Muscle layer of colon (tissue), 2 donors: ENCODE measurements around the gene SLC25A25.
A peak's percentile ranks its signal among the peaks of the same experiment; 100 is the strongest.

Experiments used
- H3K27ac ChIP-seq: one replicate; pipeline ENCODE4 v1.7.0; 2013; ENCODE audit warnings: low read depth, mild to moderate bottlenecking, low read length, moderate library complexity
- H3K27me3 ChIP-seq, 2 donors: one replicate each; pipeline ENCODE4 v1.7.0; 2013; ENCODE audit warnings: low read length in 2 of 2, mild to moderate bottlenecking in 2 of 2; ENCODE audit not compliant: insufficient read depth in 2 of 2, control insufficient read depth in 1 of 2
- H3K36me3 ChIP-seq: one replicate; pipeline ENCODE4 v1.7.0; 2013; ENCODE audit warnings: mild to moderate bottlenecking, low read length; ENCODE audit not compliant: insufficient read depth
- H3K4me1 ChIP-seq: one replicate; pipeline ENCODE4 v1.7.0; 2013; ENCODE audit warnings: mild to moderate bottlenecking, low read length; ENCODE audit not compliant: insufficient read depth
- H3K4me3 ChIP-seq, 2 donors: one replicate each; pipeline ENCODE4 v1.7.0; 2013; ENCODE audit warnings: low read length in 2 of 2, low read depth in 1 of 2, mild to moderate bottlenecking in 1 of 2, moderate library complexity in 1 of 2
- H3K9ac ChIP-seq: one replicate; pipeline ENCODE4 v1.7.0; 2013; ENCODE audit warnings: low read length
- H3K9me3 ChIP-seq: one replicate; pipeline ENCODE4 v1.7.0; 2013; ENCODE audit warnings: mild to moderate bottlenecking, low read length
- donor health status: abdominal sarcoma.
- donor health status: Adenocarcinoma of cecum.

Gene SLC25A25

DNA sequence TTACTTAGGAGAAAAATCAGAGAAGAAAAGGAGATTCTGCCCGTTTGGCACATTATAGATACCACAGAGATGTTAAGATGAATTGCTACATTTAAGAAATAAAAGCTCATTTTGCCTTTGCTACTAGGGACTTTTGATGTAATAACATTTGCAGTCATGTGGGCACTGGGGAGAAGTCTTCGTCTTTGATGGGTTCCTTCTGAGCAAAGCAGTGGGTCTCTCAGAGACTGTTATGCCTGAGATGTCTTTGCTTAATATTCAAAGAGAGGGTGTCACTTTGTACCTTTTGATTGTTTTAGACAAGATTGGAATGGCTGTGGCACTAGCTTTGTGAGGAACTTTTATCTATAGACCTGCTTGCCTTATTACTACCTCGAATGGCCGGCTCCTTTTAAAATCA, 25.0 kb downstream of the SLC25A25 start:
- Histone ChIP-seq H3K9ac (no peak overlapping the region), H3K36me3 (no peaks in the 10 kb centered on the region), H3K4me1 (peaks cover 53% of the 10 kb centered on the region), H3K4me3 (no peak overlapping the region), H3K27ac (peak overlapping the region; percentile 95), H3K27me3 (no peaks in the 10 kb centered on the region), H3K9me3 (no peaks in the 10 kb centered on the region)

DNA sequence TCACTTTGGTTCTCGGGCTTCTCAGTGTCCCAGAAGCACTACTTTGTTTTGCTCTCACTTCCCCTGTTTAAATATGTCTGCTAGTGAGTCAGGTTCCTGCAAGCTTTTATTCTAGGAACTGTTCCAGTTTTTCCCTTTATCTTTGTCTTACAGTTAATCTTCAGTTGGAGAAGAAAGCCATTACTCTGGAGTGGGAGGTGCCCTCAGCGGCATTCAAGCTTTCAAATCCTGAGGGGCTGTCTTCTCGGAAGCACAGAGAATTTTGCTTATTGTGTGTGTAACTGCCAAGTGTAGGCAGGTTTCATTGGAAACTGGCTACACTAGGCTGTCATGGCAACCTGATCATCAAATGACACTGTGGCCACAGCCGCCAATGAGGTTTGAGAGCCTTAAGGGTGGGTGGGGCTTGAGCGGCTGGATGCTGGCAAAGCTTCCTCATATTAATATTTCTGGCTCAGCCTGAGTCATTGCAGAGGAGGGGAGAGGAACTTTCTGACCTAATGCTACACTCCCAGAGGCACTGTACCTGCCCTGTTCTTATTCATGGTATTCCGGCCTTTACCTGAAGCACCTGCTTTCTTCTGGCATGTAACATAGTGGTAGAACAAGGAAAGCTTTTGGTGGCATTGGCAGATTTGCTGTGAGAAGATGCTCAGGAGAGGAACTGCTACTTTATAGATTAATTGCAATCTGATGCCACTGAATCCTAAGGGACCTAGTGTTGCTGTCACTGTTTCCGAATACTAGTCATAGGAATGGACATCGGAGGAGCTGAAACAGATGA, 26.3 kb downstream of the SLC25A25 start:
- H3K27ac ChIP-seq = peak overlapping the region; percentile 95
- H3K9me3 ChIP-seq = no peaks in the 10 kb centered on the region
- H3K36me3 ChIP-seq = no peaks in the 10 kb centered on the region
- H3K4me3 ChIP-seq = peak overlapping the region in 1 of 2 donors; percentile 3
- H3K27me3 ChIP-seq = no peaks in the 10 kb centered on the region
- peaks cover 62% of the 10 kb centered on the region for H3K4me1 ChIP-seq
- H3K9ac ChIP-seq = peak overlapping the region; percentile 49

DNA sequence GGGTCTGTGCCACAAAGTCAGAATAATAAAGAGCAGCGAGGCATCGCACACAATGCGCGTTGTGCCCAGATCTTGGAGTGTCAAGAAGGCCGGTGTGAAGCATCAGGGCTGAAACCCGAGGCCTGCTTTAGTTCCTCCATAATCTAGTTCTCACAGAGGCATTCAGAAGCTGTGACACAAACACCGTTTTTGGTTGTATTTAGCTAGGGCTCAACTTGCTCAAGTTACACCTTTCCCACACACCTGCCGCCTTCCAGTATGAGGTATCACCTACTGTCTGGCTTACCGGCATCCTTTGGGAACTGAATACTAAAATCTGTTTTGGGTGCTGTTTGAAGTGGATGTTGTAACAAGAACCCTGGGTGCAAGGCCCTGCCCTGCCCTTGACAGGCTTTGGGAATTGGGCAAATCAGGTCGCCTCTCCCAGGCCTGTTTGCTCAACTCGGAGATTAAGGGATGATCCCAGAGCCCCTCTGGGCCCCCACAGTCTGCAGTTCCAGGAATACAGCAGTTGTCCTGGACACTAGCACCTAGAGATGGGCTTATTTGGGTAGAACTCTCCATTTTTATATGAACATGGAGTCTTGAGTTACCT, 27.0 kb downstream of the SLC25A25 start:
- no peaks in the 10 kb centered on the region for H3K9me3 ChIP-seq
- H3K9ac ChIP-seq = peak overlapping the region; percentile 49
- H3K27ac ChIP-seq = peak overlapping the region; percentile 95
- no peaks in the 10 kb centered on the region for H3K36me3 ChIP-seq
- no peaks in the 10 kb centered on the region for H3K27me3 ChIP-seq
- peaks cover 69% of the 10 kb centered on the region for H3K4me1 ChIP-seq
- no peak overlapping the region for H3K4me3 ChIP-seq

DNA sequence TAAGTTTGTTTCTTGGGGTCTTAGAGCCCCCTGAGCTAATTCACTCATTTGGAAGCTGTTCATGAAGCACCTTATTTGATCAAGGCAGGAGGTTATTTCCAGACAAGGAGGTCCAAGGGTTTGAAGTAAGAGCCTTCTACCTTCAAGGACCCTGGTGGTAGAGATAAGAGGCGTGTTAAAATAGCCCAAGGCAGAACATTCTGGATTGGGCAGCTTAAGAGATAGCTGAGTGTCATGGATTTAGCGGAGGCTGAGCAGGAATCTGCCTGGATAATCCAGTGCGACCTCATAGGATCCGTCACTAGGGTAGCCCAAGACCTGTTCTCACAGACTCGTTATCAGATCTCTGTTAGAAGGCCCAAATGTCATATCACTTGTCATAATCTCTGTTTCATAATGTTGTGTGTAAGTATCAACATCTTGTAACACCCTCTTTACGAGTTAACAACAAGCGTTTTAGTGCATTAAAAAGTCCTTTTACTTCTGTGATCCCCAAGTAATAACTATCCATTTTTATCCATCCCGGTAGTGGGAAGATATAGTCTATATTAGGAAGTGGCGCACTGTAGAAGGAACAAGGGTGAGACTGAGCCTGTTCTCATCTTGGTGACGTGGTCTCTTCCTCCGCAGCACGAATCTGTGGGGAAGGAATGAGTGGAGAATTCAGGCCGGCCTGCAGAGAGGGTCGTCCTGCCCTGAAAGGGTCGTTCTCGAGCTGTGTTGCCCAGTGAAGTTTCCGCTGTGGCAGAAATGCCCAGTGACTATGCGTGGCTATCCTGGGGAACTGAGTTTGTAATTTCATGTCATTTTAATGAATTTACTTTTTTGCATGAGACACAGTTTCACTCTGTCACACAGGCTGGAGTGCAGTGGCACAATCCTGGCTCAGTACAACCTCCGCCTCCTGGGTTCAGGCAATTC, 28.8 kb downstream of the SLC25A25 start:
- Histone ChIP-seq H3K27ac (peak overlapping the region; percentile 49), H3K9ac (peak overlapping the region; percentile 70), H3K4me1 (peaks cover 68% of the 10 kb centered on the region)

DNA sequence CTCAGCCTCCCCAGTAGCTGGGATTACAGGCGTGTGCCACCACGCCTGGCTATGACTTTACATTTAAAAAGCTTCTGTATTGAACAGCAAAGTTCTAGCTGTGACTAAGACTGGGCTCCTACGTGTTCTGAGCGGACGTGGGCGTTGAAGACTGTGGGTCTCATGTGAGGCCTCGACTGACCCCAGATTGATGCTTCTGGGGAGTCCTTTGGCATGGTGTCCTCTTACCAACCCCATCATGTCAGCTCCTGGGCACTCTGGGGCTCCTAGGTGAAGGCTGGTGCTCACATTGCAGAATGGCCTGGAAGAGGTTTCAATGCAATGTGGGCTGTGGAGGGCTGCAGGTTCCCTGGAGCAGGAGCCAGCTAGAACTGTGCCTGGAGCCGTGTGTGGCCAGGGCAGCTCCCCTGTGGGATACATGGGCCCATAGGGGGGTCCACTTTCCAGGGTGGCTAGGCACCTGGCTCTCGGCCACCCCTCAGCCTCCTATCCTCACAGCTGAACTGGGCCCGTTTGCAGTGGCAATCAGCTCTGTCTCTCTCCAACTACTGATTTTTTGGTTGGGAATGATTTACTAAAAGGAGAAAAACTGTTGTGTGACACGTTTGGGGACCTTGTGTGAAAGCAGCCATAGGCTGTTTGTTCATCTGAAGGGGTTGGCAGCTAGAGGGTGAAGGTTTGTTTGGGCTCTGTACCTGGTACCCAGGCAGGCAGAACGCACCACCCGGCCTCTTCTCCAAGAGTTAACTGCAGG, 29.7 kb downstream of the SLC25A25 start:
- Histone ChIP-seq H3K27ac (peak overlapping the region; percentile 49), H3K36me3 (peaks cover 20% of the 10 kb centered on the region), H3K4me1 (peaks cover 60% of the 10 kb centered on the region), H3K9ac (peak overlapping the region; percentile 70), H3K4me3 (peak overlapping the region in 1 of 2 donors; percentile 55), H3K9me3 (no peaks in the 10 kb centered on the region), H3K27me3 (no peaks in the 10 kb centered on the region)

More for the DNA sequence above, 28.8 kb downstream of the SLC25A25 start:
- no peak overlapping the region for H3K4me3 ChIP-seq
- H3K9me3 ChIP-seq = no peaks in the 10 kb centered on the region
- H3K27me3 ChIP-seq = no peaks in the 10 kb centered on the region
- peaks cover 12% of the 10 kb centered on the region for H3K36me3 ChIP-seq

DNA sequence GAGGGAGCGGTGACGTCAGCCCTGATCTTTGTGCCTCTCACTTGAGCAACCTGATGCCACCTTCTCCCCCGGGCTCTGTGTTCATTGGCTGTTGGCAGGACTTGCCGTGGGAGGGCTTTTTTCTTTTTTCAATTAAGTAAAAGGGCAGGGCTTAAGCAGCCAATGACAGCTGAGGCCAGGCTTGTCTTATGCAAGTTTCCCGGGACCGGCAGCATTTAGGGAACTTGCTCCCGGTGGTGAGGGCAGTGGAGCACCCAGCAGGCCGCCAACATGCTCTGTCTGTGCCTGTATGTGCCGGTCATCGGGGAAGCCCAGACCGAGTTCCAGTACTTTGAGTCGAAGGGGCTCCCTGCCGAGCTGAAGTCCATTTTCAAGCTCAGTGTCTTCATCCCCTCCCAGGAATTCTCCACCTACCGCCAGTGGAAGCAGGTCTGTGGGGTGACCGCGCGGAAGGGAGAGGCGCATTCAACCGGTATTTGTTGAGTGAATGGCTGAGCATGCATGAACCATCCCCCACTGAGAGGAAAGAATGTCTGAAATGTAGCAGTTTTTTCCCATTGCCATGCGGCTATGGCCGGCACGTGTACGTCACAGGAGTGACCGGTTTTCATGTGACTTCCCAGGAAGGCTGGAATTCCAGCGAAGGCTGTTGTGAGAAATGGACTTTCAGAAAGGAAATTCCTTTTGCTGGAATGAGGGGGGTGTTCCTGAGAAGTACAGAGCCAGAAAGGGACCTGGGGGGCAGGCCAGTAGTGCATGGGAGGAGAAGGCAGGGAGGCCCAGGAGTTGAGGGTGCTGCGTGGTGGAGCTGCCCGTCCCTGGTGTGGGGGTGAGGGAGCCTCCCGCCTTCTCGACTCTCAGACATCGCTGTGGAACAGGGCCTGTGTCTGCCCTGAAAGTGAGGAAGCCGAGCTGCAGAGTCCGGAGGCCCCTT, 30.5 kb downstream of the SLC25A25 start:
- Histone ChIP-seq H3K4me1 (peaks cover 51% of the 10 kb centered on the region), H3K9ac (peak overlapping the region; percentile 70), H3K27me3 (no peaks in the 10 kb centered on the region), H3K36me3 (peaks cover 29% of the 10 kb centered on the region), H3K9me3 (no peaks in the 10 kb centered on the region), H3K27ac (peak overlapping the region; percentile 49), H3K4me3 (peak overlapping the region; percentile 29 to 55)

DNA sequence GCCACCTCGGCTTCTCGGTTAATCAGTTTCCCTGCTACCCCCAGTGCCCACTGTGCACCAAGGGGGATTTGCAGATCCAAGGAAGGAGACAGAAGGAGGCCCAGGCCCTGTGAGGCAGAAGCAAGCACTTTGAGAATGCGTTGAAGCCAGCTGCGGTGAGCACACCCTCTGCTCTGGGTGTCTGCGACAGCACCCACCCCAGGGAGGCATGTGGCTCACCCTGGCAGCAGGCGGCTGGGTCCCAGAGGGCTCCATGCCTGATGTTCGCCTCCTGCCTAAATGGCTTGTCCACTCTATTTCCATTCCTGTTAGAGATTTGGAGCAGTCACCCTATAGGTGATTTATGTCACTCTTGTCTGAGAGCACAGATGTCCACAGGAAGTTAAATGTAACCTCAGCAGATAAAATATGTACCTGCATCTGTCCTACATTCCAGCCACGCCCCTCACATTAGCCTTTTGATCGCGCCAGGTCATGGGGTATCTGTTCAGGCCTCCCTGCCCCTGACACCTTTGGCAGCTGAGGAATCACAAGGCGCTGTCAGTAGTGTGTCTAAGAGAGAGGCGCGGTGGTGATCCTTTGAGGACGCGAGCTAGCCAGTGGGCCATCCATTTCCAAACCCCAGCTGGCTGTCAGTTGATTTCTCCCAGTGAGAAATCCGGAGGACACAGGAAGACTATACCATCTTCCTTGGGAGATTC, 31.3 kb downstream of the SLC25A25 start:
- H3K36me3 ChIP-seq = peaks cover 37% of the 10 kb centered on the region
- peak overlapping the region; percentile 49 for H3K27ac ChIP-seq
- H3K4me3 ChIP-seq = peak overlapping the region; percentile 29 to 55
- no peaks in the 10 kb centered on the region for H3K9me3 ChIP-seq
- peak overlapping the region; percentile 52 for H3K9ac ChIP-seq
- H3K27me3 ChIP-seq = no peaks in the 10 kb centered on the region
- peaks cover 45% of the 10 kb centered on the region for H3K4me1 ChIP-seq

DNA sequence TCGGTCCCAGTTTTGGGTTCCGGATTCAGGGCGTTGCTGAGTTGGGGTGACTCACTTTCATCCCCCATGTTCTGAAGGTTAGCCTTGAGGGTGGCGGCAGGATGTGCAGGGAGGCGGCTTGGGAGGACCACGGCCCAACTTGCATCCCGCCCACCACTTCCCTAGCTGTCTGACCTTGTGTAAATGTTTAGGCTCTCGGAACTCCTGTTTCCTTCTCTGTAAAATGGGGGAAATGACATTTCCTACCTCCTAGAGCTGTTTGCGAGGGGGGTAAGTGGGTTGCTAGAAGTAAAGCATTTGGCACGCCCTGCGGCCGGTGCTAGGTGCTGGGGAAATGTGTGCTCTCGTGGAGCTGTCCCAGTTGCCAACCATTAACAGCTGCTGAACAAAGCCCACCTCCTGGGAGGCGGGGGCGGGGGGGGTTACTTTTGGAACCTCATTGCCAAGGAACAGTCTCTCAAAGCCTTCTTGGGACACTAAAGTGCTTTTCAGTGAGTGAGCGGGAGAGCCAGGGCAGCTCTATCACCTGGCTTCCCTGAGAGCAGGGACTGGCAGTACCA, 32.0 kb downstream of the SLC25A25 start:
- Histone ChIP-seq H3K4me1 (peaks cover 38% of the 10 kb centered on the region), H3K36me3 (peaks cover 39% of the 10 kb centered on the region), H3K27me3 (no peaks in the 10 kb centered on the region), H3K27ac (peak overlapping the region; percentile 49), H3K9ac (peak overlapping the region; percentile 52), H3K4me3 (peak overlapping the region; percentile 29 to 55), H3K9me3 (no peaks in the 10 kb centered on the region)

DNA sequence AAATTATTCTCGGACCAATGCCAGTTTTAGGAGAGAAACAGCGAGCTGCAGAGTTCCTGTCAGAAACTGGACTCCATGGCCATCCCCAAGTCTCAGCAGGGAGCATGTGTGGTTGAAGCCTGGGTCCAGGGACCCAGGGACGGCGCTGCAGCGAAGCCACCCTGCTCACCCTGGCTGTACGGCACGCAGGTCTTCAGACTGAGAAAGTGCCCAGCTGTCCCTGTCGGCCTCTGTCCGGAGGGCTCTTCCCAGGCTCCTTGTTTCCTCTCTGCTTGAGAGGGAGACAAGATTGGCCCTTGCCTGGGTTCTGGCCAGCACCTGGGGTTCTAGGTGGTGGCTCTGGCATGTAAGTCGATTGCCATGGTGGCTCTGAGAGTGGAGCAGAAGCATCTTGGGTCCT, 32.5 kb downstream of the SLC25A25 start:
- Histone ChIP-seq H3K27me3 (no peaks in the 10 kb centered on the region), H3K4me3 (no peak overlapping the region), H3K4me1 (peaks cover 35% of the 10 kb centered on the region), H3K36me3 (peaks cover 43% of the 10 kb centered on the region), H3K9ac (no peak overlapping the region), H3K9me3 (no peaks in the 10 kb centered on the region), H3K27ac (peak overlapping the region; percentile 49)
